NB4 (cell line): ENCODE results near the gene AGAP1.

Source experiments
- MYC ChIP-seq: IDR thresholded peaks from 2 replicates; pipeline ENCODE4 v1.6.1; 2011; ENCODE audit warnings: low read depth, low read length
- POLR2A ChIP-seq: IDR thresholded peaks from 2 replicates; pipeline ENCODE4 v1.6.1; 2011; ENCODE audit warnings: mild to moderate bottlenecking; ENCODE audit not compliant: insufficient read length; ENCODE audit errors: extremely low read depth
- TF ChIP-seq, protein P1 (sequence below): IDR thresholded peaks from one replicate; pipeline ENCODE4 v1.5.1; 2012; ENCODE audit warnings: low read depth, low read length
- TF ChIP-seq, protein P2 (sequence below): IDR thresholded peaks from 2 replicates; pipeline ENCODE4 v1.6.1; 2011; ENCODE audit warnings: low read depth, low read length

DNA sequence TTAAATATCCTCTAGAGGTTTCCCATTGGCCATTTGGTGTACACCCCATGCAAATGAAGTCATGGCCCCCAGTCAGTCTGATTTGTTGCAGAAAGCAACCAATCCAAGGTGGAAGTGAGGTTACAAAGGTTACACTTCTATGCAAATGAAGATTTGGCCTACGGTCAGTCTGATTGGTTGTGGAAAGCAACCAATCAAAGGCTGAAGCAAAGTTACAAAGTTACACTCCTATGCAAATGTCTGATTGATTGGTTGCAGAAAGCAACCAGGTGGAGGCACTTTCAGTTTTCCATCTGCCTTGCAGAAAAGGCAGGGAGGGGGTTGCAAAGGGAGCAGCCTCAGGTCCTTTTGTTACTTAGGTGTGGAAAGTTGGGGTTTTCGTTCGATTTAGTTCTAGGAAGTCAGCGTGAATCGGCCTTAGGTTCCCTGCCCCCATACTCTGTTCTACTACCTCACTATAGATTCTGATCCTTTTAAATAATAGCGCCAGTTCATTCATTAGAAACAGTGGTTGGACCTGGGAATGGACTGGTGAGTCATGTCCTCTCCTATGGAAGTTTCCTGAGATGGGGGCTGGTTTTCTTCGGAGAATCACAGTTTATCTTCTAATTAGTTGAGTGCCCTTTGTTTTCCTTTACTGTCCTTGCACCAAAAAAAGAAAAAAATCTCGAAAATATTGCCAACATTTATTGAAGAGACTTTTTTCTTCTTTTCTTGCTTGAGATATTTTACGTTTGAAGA, 279.5 kb downstream of the AGAP1 start:
- TF ChIP-seq, protein P1, sequence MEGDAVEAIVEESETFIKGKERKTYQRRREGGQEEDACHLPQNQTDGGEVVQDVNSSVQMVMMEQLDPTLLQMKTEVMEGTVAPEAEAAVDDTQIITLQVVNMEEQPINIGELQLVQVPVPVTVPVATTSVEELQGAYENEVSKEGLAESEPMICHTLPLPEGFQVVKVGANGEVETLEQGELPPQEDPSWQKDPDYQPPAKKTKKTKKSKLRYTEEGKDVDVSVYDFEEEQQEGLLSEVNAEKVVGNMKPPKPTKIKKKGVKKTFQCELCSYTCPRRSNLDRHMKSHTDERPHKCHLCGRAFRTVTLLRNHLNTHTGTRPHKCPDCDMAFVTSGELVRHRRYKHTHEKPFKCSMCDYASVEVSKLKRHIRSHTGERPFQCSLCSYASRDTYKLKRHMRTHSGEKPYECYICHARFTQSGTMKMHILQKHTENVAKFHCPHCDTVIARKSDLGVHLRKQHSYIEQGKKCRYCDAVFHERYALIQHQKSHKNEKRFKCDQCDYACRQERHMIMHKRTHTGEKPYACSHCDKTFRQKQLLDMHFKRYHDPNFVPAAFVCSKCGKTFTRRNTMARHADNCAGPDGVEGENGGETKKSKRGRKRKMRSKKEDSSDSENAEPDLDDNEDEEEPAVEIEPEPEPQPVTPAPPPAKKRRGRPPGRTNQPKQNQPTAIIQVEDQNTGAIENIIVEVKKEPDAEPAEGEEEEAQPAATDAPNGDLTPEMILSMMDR, result no peak
- TF ChIP-seq POLR2A (no peak), MYC (no peak)
- TF ChIP-seq, protein P2, sequence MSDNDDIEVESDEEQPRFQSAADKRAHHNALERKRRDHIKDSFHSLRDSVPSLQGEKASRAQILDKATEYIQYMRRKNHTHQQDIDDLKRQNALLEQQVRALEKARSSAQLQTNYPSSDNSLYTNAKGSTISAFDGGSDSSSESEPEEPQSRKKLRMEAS, result no peak
